ENCODE data around the gene TTYH3.
A peak's percentile ranks its signal among the peaks of the same experiment; 100 is the strongest.

The TTYH3 gene

GRCh38 chr7:2649991-2650390, 18.2 kb downstream of the TTYH3 start:
- no peak for DNase-seq

- no peak for DNase-seq
Observed at GRCh38 chr7:2650451-2650850, 18.7 kb downstream of the TTYH3 start.

- DNase-seq, result no peak
Observed at GRCh38 chr7:2651336-2651735, 19.6 kb downstream of the TTYH3 start.

DNA sequence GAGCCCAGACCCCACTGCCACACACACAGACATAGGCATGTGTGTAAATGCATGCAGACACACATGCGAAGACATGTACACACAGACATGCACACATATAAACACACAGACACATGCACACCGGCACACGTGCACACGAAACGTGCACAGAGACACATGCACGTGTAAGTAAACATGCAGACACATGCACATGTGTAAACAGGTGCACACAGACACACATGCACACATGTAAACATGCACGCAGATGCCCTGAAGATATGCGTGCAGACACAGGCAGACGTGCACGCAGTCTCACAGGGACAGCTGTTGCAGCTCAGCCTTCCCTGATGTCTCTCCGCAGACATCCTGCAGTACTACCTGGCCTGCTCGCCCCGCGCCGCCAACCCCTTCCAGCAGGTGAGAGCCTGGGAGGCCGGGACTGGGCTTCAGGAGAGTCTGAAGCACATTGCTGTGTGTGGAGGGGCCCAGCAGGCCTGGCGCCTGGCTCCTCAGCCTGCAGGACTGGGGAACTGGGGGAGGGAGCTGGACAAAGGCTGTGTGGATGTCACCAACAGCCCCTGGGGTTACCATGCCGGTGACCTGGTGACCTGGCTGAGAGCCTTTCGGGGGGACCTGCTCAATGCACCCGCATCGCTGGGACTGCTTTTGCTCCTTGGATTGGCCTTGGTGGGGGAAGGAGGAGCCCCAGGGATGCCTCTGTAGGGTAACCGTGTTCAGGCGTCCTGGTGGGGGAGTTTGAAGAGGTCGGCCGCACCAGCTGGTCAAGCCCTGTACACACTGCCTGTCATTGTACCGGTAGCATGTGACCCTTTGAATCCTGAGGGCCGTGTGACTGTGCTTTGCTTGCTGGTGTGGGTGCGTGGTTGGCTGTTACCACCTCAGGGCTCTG, 20.3 kb downstream of the TTYH3 start:
- no peak for DNase-seq

GRCh38 chr7:2652736-2653060, 20.9 kb downstream of the TTYH3 start:
- no peak for DNase-seq

DNA sequence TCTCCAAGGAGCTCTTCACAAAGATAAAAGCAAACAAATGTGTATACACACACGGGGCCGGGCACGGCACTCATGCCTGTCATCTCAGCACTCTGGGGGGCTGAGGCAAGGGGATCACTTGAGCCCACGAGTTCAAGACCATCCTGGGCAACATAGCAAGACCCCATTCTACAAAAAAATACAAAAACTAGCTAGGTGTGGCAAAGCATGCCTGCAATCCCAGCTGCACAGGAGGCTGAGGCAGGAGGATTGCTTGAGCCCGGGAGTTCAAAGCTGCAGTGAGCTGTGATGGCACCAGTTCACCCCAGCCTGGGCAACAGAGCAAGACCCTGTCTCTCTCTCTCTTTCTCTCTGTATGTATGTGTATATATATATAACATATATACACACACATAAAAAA, 22.3 kb downstream of the TTYH3 start:
- peak; percentile 19 for DNase-seq

DNA sequence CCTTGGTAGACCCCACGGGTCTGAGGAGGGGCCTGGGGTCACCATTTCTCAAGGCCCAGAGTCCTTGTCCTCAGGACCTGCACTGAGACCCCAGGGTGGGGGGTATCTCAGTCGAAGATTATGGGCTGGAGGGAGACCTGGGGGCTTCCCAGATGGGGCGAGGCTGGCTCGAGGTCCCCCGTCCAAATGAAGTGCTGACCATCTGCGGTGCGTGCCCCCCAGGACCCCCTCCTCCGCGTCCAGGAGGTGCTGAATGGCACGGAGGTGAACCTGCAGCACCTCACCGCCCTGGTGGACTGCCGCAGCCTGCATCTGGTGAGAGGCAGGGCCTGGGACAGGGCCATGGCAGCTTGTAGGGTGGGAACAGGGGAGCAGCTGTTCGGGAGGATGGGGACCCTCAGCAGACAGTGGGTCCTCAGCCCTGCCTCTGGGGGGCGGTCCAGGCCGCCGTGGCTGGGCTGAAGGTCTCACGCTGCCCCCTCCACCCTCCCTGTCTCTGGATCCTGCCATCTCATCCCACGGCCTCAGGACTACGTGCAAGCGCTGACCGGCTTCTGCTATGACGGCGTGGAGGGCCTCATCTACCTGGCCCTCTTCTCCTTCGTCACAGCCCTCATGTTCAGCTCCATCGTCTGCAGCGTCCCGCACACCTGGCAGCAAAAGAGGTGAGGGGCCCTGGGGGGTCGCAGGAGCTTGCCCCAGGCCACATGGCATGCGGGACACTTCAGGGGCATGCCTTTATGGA, 24.3 kb downstream of the TTYH3 start:
- DNase-seq, result no peak

DNA sequence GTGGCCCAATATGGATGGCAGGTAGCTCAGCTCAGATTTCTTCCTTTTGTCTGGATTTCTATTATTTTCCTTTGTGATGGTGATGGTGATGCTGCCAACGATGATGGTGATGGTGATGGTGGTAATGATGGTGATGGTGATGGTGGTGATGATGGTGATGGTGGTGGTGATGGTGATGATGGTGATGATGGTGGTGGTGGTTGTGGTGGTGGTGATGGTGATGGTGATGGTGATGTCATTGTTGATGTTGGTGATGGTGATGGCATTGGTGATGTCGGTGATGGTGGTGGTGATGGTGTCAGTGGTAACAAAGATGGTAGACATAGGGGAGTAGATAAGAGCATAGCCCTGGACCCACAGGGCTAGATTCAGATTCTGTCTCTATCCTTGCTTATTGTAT, 25.4 kb downstream of the TTYH3 start:
- DNase-seq, result no peak

GRCh38 chr7:2657920-2658671, 26.3 kb downstream of the TTYH3 start:
- no peak for DNase-seq

DNA sequence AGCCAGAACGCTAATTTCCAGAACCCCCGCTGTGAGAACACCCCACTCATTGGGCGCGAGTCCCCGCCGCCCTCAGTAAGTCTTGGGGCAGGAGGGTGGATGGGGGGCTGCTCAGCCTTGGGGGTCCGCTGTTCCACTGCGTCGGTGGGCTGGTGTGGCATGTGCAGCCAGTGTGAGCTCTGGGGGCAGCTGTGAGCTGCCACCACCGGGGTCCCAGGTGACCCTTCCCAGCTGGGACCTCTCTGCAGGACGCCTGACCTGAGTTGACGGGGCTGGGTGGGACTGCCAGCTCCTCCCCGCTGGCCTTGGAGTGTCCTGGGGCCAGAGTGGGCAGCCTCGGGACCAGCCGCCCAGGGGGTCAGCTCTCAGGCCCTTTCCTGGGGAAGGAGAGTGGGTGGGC, 27.2 kb downstream of the TTYH3 start:
- DNase-seq, result no peak

- DNase-seq, result no peak
Observed at GRCh38 chr7:2659556-2660358, 28.0 kb downstream of the TTYH3 start.

GRCh38 chr7:2660359-2661095, 28.7 kb downstream of the TTYH3 start:
- no peak for DNase-seq

GRCh38 chr7:2661096-2661449, 29.3 kb downstream of the TTYH3 start:
- DNase-seq, result no peak

DNA sequence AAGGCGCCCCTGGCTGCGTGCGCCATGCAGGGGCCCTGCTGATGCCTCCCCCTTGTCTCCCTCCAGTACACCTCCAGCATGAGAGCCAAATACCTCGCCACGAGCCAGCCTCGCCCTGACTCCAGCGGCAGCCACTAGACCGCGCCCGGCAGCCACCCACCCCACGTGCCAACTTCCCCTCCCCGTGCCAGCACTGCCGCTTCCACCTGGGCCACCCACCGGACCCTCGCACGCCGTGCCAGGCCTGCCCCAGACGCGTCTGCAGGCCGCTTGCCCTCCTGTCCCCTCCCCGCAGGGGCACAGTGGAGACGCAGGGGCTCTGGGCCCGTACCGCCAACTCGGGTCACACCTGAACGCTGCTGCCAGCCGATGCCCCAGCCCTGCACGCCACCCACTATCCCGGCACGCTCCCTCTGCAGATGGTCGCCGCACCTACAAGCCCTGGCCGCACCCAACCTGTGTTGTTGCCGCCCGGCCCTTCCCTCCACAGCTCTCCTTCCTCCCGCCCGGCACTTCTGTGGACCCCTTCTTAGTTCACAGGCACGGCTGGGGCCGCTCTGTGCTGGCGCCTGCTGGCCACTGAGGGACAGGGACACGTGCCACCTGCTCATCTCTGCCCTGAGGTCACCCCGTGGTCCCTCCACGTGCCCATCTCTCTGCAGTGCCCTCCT, 30.0 kb downstream of the TTYH3 start:
- DNase-seq, result no peak

GRCh38 chr7:2662273-2663120, 30.7 kb downstream of the TTYH3 start:
- DNase-seq, result no peak

- DNase-seq, result no peak
Observed at GRCh38 chr7:2663121-2663886, 31.5 kb downstream of the TTYH3 start.

GRCh38 chr7:2663960-2664359, 32.2 kb downstream of the TTYH3 start:
- DNase-seq, result no peak

GRCh38 chr7:2665359-2665791, 33.6 kb downstream of the TTYH3 start:
- no peak for DNase-seq

DNA sequence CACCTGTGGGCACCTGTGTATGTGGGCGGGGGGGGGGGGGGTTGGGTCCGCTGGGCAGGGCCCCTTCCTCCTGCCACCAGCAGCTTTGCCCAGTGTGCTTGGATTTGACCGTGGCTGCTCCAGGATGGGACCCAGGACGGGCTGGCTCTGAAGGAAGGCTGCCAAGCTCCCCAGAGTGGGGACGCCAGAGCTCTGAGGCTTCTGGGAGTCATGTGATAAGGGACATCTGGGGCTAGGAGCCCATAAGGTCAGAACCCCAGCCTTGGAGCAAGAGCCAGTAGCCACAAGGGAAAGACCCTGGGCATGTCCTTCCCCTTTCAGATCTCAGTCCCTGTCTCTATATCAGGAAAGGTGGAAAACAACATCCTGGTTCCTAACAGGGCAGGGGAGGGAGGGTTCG, 34.4 kb downstream of the TTYH3 start:
- no peak for DNase-seq
